Keratinocyte (primary cell): ENCODE data around the gene FAM13A. TPM values are rescaled to one million over a fixed set of nuclear protein-coding genes. Genes with fewer than 3 reads are reported as not detected.

ENCODE experiments used
- DNase-seq: peaks from one replicate; pipeline ENCODE4 v3.0.0-alpha.2; 2011; ENCODE audit warnings: low read depth, missing footprints, low spot score
- FAIRE-seq: peaks from 2 replicates; lab custom pipeline; 2011; peaks lifted over from hg19 to GRCh38; lab: Jason Lieb, UNC
- H2AFZ ChIP-seq: 2 replicates; pipeline ENCODE4 v1.6.0; 2012; ENCODE audit warnings: low read length, control low read depth, inconsistent platforms; ENCODE audit not compliant: control insufficient read depth
- H3K27ac ChIP-seq: 2 replicates; pipeline ENCODE4 v1.5.1; 2011; ENCODE audit warnings: low read length; ENCODE audit not compliant: control insufficient read depth, insufficient read depth
- H3K27me3 ChIP-seq: 3 replicates; pipeline ENCODE4 v1.6.0; 2011; ENCODE audit warnings: low read length; ENCODE audit not compliant: control insufficient read depth, insufficient read depth; ENCODE audit errors: extremely low read depth
- H3K36me3 ChIP-seq, 2 experiments: 2 replicates in 1 of 2; 3 replicates in 1 of 2; pipeline ENCODE4 v1.5.1; 2011; ENCODE audit warnings: low read length in 2 of 2, mild to moderate bottlenecking in 1 of 2; ENCODE audit not compliant: control insufficient read depth in 2 of 2, insufficient read depth in 2 of 2; ENCODE audit errors: extremely low read depth in 1 of 2
- H3K4me1 ChIP-seq: 3 replicates; pipeline ENCODE4 v1.5.1; 2011; ENCODE audit warnings: low read length; ENCODE audit not compliant: control insufficient read depth, insufficient read depth; ENCODE audit errors: extremely low read depth
- H3K4me2 ChIP-seq: 3 replicates; pipeline ENCODE4 v1.6.0; 2011; ENCODE audit warnings: low read depth, low read length; ENCODE audit not compliant: control insufficient read depth, insufficient read depth; ENCODE audit errors: extremely low read depth
- H3K4me3 ChIP-seq, 3 experiments: fragments of 200-600 bp in 1 of 3; sonication (generic) in 1 of 3; 2 replicates in 2 of 3; 3 replicates in 1 of 3; pipeline ENCODE4 v1.5.1; 2011 to 2016; ENCODE audit warnings: low read length in 3 of 3, mild to moderate bottlenecking in 3 of 3, control low read depth in 2 of 3, inconsistent platforms in 1 of 3, low read depth in 1 of 3, mixed read lengths in 1 of 3, mixed run types in 1 of 3, moderate library complexity in 1 of 3; ENCODE audit not compliant: control insufficient read depth in 2 of 3, insufficient read depth in 2 of 3; ENCODE audit errors: extremely low read depth in 1 of 3
- H3K79me2 ChIP-seq: 2 replicates; pipeline ENCODE4 v1.6.0; 2012; ENCODE audit warnings: low read length; ENCODE audit not compliant: control insufficient read depth, insufficient read depth
- H3K9ac ChIP-seq: 3 replicates; pipeline ENCODE4 v1.6.0; 2011; ENCODE audit warnings: low read length; ENCODE audit not compliant: control insufficient read depth, insufficient read depth; ENCODE audit errors: extremely low read depth
- H3K9me1 ChIP-seq: 3 replicates; pipeline ENCODE4 v1.6.0; 2011; ENCODE audit warnings: low read length; ENCODE audit not compliant: control insufficient read depth, insufficient read depth; ENCODE audit errors: extremely low read depth
- H3K9me3 ChIP-seq: 2 replicates; pipeline ENCODE4 v1.5.1; 2012; ENCODE audit warnings: low read depth, low read length; ENCODE audit not compliant: control insufficient read depth
- H4K20me1 ChIP-seq: 3 replicates; pipeline ENCODE4 v1.6.0; 2011; ENCODE audit warnings: low read length; ENCODE audit not compliant: control insufficient read depth, insufficient read depth; ENCODE audit errors: extremely low read depth
- EZH2 ChIP-seq: IDR thresholded peaks from one replicate; pipeline ENCODE4 v1.6.1; 2012; ENCODE audit warnings: inconsistent platforms, mild to moderate bottlenecking, low read length, moderate library complexity
- dilution Hi-C: fragments of 300-500 bp; cut with MboI; formaldehyde crosslinking; loops from one replicate; pipeline ENCODE4 v1.7.0; 2020; ENCODE audit warnings: low sequenced_read_pairs; ENCODE audit not compliant: extremely low pct_ligation_motif_present
- polyA plus RNA-seq, 5 experiments: library from polyadenylated mRNA; depleted of rRNA in 3 of 5; stranded (reverse) in 3 of 5; stranded (forward) in 1 of 5; unstranded in 1 of 5; fragments of >200 nt; gene quantifications; 1 replicate in 1 of 5; 2 replicates in 3 of 5; 3 replicates in 1 of 5; pipeline versions ENCODE4 v1.2.1 to v1.2.3, GENCODE V29; 2011 to 2012; ENCODE audit warnings: missing spikeins in 2 of 5, low read depth in 1 of 5, low replicate concordance in 1 of 5
- TF ChIP-seq, protein P1 (sequence below), 3 experiments: IDR thresholded peaks in 1 of 3; conservative IDR thresholded peaks in 1 of 3; optimal IDR thresholded peaks in 1 of 3; 2 replicates in 2 of 3; 3 replicates in 1 of 3; pipeline versions ENCODE3 to v1.5.1; 2011; ENCODE audit warnings: low read length in 3 of 3, mild to moderate bottlenecking in 3 of 3, moderate library complexity in 2 of 3, control low read depth in 1 of 3, inconsistent platforms in 1 of 3; ENCODE audit not compliant: insufficient read depth in 2 of 3; ENCODE audit errors: extremely low read depth in 1 of 3

The FAM13A gene
- polyA plus RNA-seq, 1 donor (not counting 4 experiments of a cell fraction or from before 2014, with no cell fraction given), result 6.0 TPM

DNA sequence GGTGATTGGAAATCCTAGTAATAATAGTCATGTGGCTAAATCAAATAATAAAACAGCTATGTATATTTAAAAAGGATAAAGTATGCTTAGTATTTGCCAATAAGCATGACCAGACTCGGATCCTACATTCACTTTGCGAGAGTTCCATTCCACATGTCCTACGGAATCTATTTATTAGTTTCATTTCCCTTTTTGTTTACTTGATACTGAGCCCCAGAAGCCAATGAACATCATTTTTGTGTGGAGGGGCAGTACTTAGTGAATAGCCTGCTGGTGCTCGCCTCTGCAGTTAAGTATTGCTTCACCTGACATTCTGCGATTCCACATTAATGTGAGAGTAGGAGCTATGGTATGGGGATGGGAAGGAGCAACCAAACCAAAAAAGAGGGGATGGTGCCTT lies 300.8 kb downstream of the FAM13A start:
- FAIRE-seq (no peak), DNase-seq (no peak)
- H3K79me2 ChIP-seq, result no peaks in the 10 kb centered on the region
- no peaks in the 10 kb centered on the region for H3K36me3 ChIP-seq
- H4K20me1 ChIP-seq, result no peaks in the 10 kb centered on the region
- no peaks in the 10 kb centered on the region for H3K4me1 ChIP-seq
- H2AFZ ChIP-seq, result no peak overlapping the region
- no peaks in the 10 kb centered on the region for H3K9me3 ChIP-seq
- H3K27me3 ChIP-seq, result no peaks in the 10 kb centered on the region
- no peak overlapping the region for H3K4me3 ChIP-seq
- H3K9me1 ChIP-seq, result no peaks in the 10 kb centered on the region
- no peak overlapping the region for H3K9ac ChIP-seq
- dilution Hi-C loops, result no loop called here
- TF ChIP-seq EZH2, result no peak
- TF ChIP-seq, protein P1, sequence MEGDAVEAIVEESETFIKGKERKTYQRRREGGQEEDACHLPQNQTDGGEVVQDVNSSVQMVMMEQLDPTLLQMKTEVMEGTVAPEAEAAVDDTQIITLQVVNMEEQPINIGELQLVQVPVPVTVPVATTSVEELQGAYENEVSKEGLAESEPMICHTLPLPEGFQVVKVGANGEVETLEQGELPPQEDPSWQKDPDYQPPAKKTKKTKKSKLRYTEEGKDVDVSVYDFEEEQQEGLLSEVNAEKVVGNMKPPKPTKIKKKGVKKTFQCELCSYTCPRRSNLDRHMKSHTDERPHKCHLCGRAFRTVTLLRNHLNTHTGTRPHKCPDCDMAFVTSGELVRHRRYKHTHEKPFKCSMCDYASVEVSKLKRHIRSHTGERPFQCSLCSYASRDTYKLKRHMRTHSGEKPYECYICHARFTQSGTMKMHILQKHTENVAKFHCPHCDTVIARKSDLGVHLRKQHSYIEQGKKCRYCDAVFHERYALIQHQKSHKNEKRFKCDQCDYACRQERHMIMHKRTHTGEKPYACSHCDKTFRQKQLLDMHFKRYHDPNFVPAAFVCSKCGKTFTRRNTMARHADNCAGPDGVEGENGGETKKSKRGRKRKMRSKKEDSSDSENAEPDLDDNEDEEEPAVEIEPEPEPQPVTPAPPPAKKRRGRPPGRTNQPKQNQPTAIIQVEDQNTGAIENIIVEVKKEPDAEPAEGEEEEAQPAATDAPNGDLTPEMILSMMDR (optimal IDR thresholded peaks at IDR 0.05 in 1 of 3, IDR thresholded peaks at IDR 0.05 in 1 of 3, conservative IDR thresholded peaks at IDR 0.05 in 1 of 3; ENCODE audit: extremely low read depth in 1 of 3, insufficient read depth in 2 of 3, low read length in 3 of 3), result no peak
- H3K4me2 ChIP-seq, result no peak overlapping the region
- no peak overlapping the region for H3K27ac ChIP-seq

DNA sequence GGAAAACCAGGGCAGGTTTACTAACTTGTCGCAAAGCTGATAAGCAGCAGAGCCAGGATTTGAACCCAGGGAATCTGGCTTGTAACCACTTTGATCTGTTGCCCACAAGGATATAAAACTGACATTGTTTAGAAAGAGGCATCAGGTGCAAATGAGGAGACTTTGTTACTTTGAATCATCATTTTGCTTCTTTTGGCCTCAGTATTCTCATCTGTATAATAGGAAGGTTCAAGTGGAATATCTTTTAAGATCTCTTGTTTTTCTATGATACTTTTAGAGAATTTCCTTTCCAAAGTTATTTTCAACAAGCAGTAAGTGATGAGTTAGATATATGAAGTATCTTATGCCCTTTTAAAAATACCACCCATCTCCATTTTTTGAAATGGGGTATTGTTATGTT lies 301.5 kb downstream of the FAM13A start:
- H3K9ac ChIP-seq, result no peak overlapping the region
- DNase-seq, result no peak
- no peak for FAIRE-seq
- H3K4me3 ChIP-seq, result no peak overlapping the region
- H3K27ac ChIP-seq, result no peak overlapping the region
- no peaks in the 10 kb centered on the region for H3K9me3 ChIP-seq
- no peaks in the 10 kb centered on the region for H3K4me1 ChIP-seq
- no peaks in the 10 kb centered on the region for H3K9me1 ChIP-seq
- H3K27me3 ChIP-seq, result no peaks in the 10 kb centered on the region
- no peaks in the 10 kb centered on the region for H3K79me2 ChIP-seq
- no peaks in the 10 kb centered on the region for H4K20me1 ChIP-seq
- no peaks in the 10 kb centered on the region for H3K36me3 ChIP-seq
- dilution Hi-C loops, result no loop called here
- TF ChIP-seq, protein P1 (optimal IDR thresholded peaks at IDR 0.05 in 1 of 3, IDR thresholded peaks at IDR 0.05 in 1 of 3, conservative IDR thresholded peaks at IDR 0.05 in 1 of 3; ENCODE audit: extremely low read depth in 1 of 3, insufficient read depth in 2 of 3, low read length in 3 of 3), result no peak
- H2AFZ ChIP-seq, result no peak overlapping the region
- H3K4me2 ChIP-seq, result no peak overlapping the region
